H1 (cell line): ENCODE results near the gene RPS18. TPM values are rescaled to one million over a fixed set of nuclear protein-coding genes. Genes with fewer than 3 reads are reported as not detected.

Experiments
- EP300 ChIP-seq, 2 experiments: IDR thresholded peaks; 1 replicate in 1 of 2; 2 replicates in 1 of 2; pipeline ENCODE4 v1.6.1; 2011 to 2012; ENCODE audit warnings: low read depth in 2 of 2, low read length in 2 of 2, mild to moderate bottlenecking in 2 of 2, borderline replicate concordance in 1 of 2, inconsistent platforms in 1 of 2, moderate library complexity in 1 of 2
- SAP30 ChIP-seq: fragments of 300-600 bp; sonication (generic); IDR thresholded peaks from 2 replicates; pipeline ENCODE4 v1.7.1; 2012; ENCODE audit warnings: low read length, moderate library complexity, mild to moderate bottlenecking, inconsistent platforms; ENCODE audit not compliant: insufficient read depth, insufficient replicate concordance
- polyA plus RNA-seq, 7 experiments: library from polyadenylated mRNA; depleted of rRNA in 3 of 7; stranded (reverse) in 5 of 7; unstranded in 2 of 7; fragments of >200 nt in 5 of 7; fragments of 200-250 nt in 2 of 7; gene quantifications; 1 replicate in 5 of 7; 2 replicates in 1 of 7; 4 replicates in 1 of 7; pipeline versions ENCODE4 v1.2.1 to v1.2.3, GENCODE V29; 2011 to 2013; ENCODE audit warnings: missing spikeins in 2 of 7, mixed read lengths in 2 of 7
- total RNA-seq: library from RNA; stranded (reverse); fragmentation: NEBNext Ultra II Directional; extraction: Animal tissue kit (Norgen Biotek cat#: 25700); gene quantifications from 2 replicates; pipeline ENCODE4 v1.2.1, GENCODE V29; 2021

The RPS18 gene
- total and polyA plus RNA-seq, 2 of the 8 experiments (the other 6 are each of a cell fraction or from before 2014, with no cell fraction given): 2,796 to 7,099 TPM

DNA sequence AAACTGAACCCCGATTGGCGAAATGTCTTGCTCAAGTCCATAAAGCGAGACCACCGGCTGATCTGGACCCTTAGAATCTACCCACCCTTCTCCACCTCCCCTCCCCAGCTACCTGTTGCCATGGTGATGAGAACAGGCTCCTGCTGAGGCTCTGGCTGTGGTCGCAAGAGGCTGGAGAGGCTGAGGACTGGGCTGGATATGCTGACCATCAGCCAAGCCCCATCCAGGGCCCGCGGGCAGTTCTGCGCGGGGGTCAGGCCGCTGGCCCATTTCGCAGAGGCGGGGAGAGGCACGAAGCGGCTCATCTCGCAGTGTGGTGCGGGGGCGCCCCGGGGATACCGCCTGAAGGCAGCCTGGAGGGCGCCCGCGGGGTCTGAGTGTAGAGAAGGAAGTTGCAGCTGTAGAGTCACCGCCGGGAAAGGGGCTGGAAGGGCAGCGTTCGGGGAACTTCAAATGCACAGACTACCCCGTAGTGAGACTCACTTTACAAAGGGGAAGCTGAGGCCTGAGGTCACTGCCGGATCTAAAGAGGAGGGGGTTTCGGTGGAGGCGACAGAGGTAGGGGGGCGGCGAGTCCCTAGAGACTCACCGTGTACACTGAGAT, 41.3 kb downstream of the RPS18 start (continued):
- TF ChIP-seq EP300 (IDR thresholded peaks at IDR 0.05; ENCODE audit: borderline replicate concordance in 1 of 2, low read depth in 2 of 2, low read length in 2 of 2) (no peak), SAP30 (no peak)
